Gastrocnemius medialis (tissue), 4 donors: Measurements from ENCODE around the gene MPHOSPH9.

Experiments
- CTCF ChIP-seq, 5 experiments: fragments of 450-650 bp in 3 of 5; fragments of 200-600 bp in 2 of 5; sonication (generic) in 2 of 5; IDR thresholded peaks in 4 of 5; conservative IDR thresholded peaks in 1 of 5; 1 replicate in 4 of 5; 2 replicates in 1 of 5; pipeline ENCODE4 v1.5.1; 2016 to 2019; ENCODE audit warnings: antibody characterized with exemption in 5 of 5, mild to moderate bottlenecking in 3 of 5, moderate library complexity in 3 of 5
- POLR2A ChIP-seq, 2 donors: fragments of 450-650 bp; IDR thresholded peaks; one replicate each; pipeline ENCODE4 v1.6.1; 2017; ENCODE audit warnings: antibody characterized with exemption in 2 of 2, mild to moderate bottlenecking in 2 of 2, moderate library complexity in 2 of 2

- TF ChIP-seq CTCF (IDR thresholded peaks at IDR 0.05 in 4 of 5, conservative IDR thresholded peaks at IDR 0.05 in 1 of 5) = no peak
- no peak for TF ChIP-seq POLR2A (IDR thresholded peaks at IDR 0.05)
These were observed 97.3 kb downstream of the MPHOSPH9 start for GRCh38 chr12:123135688-123136087.
